SK-N-SH (cell line): Measurements from ENCODE around the gene TGIF1. TPM values are rescaled to one million over a fixed set of nuclear protein-coding genes. Genes with fewer than 3 reads are reported as not detected.

Experiments
- CTCF ChIA-PET: fragments of 300-600, 350-600 bp; formaldehyde crosslinking; extraction: SDS; loops from one replicate; lab custom pipeline; 2021; lab: Yijun Ruan, JAX
- POLR2A ChIA-PET: fragments of 350-600 bp; sonication (Branson Sonifier 250); formaldehyde crosslinking; extraction: SDS; loops from one replicate; lab custom pipeline; 2020; ENCODE audit warnings: antibody characterized with exemption, inconsistent platforms; lab: Yijun Ruan, JAX
- DNase-seq: peaks from one replicate; pipeline ENCODE4 v3.0.0; 2012
- H2AFZ ChIP-seq: fragments of 200-600 bp; sonication (generic); 2 replicates; pipeline ENCODE4 v1.8.1; 2016; ENCODE audit warnings: antibody characterized with exemption, mild to moderate bottlenecking, low read depth
- H3F3A ChIP-seq: fragments of 200-600 bp; sonication (generic); replicated peaks from 2 replicates; pipeline ENCODE3; 2016; ENCODE audit warnings: antibody characterized with exemption, mild to moderate bottlenecking; ENCODE audit not compliant: insufficient read depth
- H3K27ac ChIP-seq, 2 experiments: fragments of 200-500 bp in 1 of 2; fragments of 200-600 bp in 1 of 2; sonication (Bioruptor generic) in 1 of 2; sonication (generic), shearing (Covaris generic) in 1 of 2; 2 replicates each; pipeline versions ENCODE4 v1.5.1 to v1.6.1; 2014 to 2016; ENCODE audit warnings: low read depth in 2 of 2, inconsistent platforms in 1 of 2, low read length in 1 of 2, mild to moderate bottlenecking in 1 of 2, mixed read lengths in 1 of 2
- H3K27me3 ChIP-seq: fragments of 200-600 bp; sonication (generic), shearing (Covaris generic); 2 replicates; pipeline ENCODE4 v1.6.1; 2016; ENCODE audit warnings: mixed run types; ENCODE audit not compliant: insufficient read depth
- H3K36me3 ChIP-seq, 2 experiments: fragments of 200-500 bp in 1 of 2; fragments of 200-600 bp in 1 of 2; sonication (Bioruptor generic) in 1 of 2; sonication (generic) in 1 of 2; replicated peaks in 1 of 2; 2 replicates each; pipeline versions ENCODE3 to v1.5.1; 2014 to 2016; ENCODE audit warnings: low read length in 1 of 2, mild to moderate bottlenecking in 1 of 2; ENCODE audit not compliant: insufficient read depth in 2 of 2, control insufficient read depth in 1 of 2
- H3K4me1 ChIP-seq, 2 experiments: fragments of 200-500 bp in 1 of 2; fragments of 200-600 bp in 1 of 2; sonication (Bioruptor generic) in 1 of 2; sonication (generic), shearing (Covaris generic) in 1 of 2; 2 replicates each; pipeline versions ENCODE4 v1.5.1 to v1.6.1; 2014 to 2016; ENCODE audit warnings: low read depth in 1 of 2, low read length in 1 of 2, mixed run types in 1 of 2; ENCODE audit not compliant: insufficient read depth in 2 of 2, control insufficient read depth in 1 of 2
- H3K4me2 ChIP-seq: fragments of 200-600 bp; sonication (generic), shearing (Covaris generic); 2 replicates; pipeline ENCODE4 v1.6.1; 2017; ENCODE audit warnings: mixed run types
- H3K4me3 ChIP-seq, 2 experiments: fragments of 200-500 bp in 1 of 2; fragments of 200-600 bp in 1 of 2; sonication (Bioruptor generic) in 1 of 2; sonication (generic), shearing (Covaris generic) in 1 of 2; 2 replicates each; pipeline versions ENCODE4 v1.5.1 to v1.8.1; 2014 to 2016; ENCODE audit warnings: low read depth in 2 of 2, inconsistent platforms in 1 of 2, low read length in 1 of 2, mild to moderate bottlenecking in 1 of 2, mixed read lengths in 1 of 2, moderate library complexity in 1 of 2
- H3K79me2 ChIP-seq: fragments of 200-600 bp; sonication (generic); 2 replicates; pipeline ENCODE4 v1.8.1; 2017; ENCODE audit warnings: mild to moderate bottlenecking; ENCODE audit not compliant: insufficient read depth
- H3K9ac ChIP-seq: fragments of 200-600 bp; sonication (generic); 2 replicates; pipeline ENCODE4 v1.6.1; 2017; ENCODE audit warnings: mixed run types
- H3K9me2 ChIP-seq: fragments of 200-600 bp; sonication (generic); 2 replicates; pipeline ENCODE4 v1.6.1; 2017; ENCODE audit warnings: mixed run types
- H3K9me3 ChIP-seq: fragments of 200-600 bp; sonication (generic); 2 replicates; pipeline ENCODE4 v1.6.1; 2017; ENCODE audit warnings: mixed run types, mild to moderate bottlenecking, moderate library complexity
- H4K20me1 ChIP-seq: fragments of 200-600 bp; sonication (generic); 2 replicates; pipeline ENCODE4 v1.6.1; 2017; ENCODE audit warnings: mild to moderate bottlenecking, mixed run types; ENCODE audit not compliant: insufficient read depth
- CTCF ChIP-seq: fragments of 200-600 bp; sonication (generic); IDR thresholded peaks from 2 replicates; pipeline ENCODE4 v1.6.1; 2017; ENCODE audit warnings: antibody characterized with exemption, mild to moderate bottlenecking, moderate library complexity
- ELF1 ChIP-seq: IDR thresholded peaks from 2 replicates; pipeline ENCODE4 v1.4.0; 2012
- EP300 ChIP-seq, 2 experiments: IDR thresholded peaks; 2 replicates each; pipeline versions ENCODE4 v1.4.0 to v1.6.1; 2012; ENCODE audit warnings: borderline replicate concordance in 1 of 2, low read depth in 1 of 2, low read length in 1 of 2
- EZH2phosphoT487 ChIP-seq: fragments of 200-600 bp; sonication (generic); IDR thresholded peaks from 2 replicates; pipeline ENCODE4 v1.6.1; 2017; ENCODE audit warnings: low read depth, mixed run types, mild to moderate bottlenecking, antibody characterized with exemption, moderate library complexity, borderline replicate concordance
- FOSL2 ChIP-seq: IDR thresholded peaks from 2 replicates; pipeline ENCODE4 v1.4.0; 2012; ENCODE audit warnings: low read depth, mild to moderate bottlenecking, moderate library complexity, borderline replicate concordance
- FOXJ3 ChIP-seq: sonication (generic); formaldehyde crosslinking; IDR thresholded peaks from 2 replicates; pipeline ENCODE4 v1.5.1; 2020; ENCODE audit warnings: mild to moderate bottlenecking, missing genetic modification reagents
- NFIC ChIP-seq: IDR thresholded peaks from 2 replicates; pipeline ENCODE4 v1.4.0; 2012; ENCODE audit warnings: borderline replicate concordance
- REST ChIP-seq: IDR thresholded peaks from 2 replicates; pipeline ENCODE4 v1.6.1; 2012; ENCODE audit warnings: mild to moderate bottlenecking, low read depth, low read length, moderate library complexity
- RFX5 ChIP-seq: IDR thresholded peaks from 2 replicates; pipeline ENCODE4 v1.6.1; 2012; ENCODE audit warnings: mild to moderate bottlenecking, improper control_type of control experiment, low read length
- RXRA ChIP-seq: IDR thresholded peaks from 2 replicates; pipeline ENCODE4 v1.4.0; 2012; ENCODE audit warnings: low read depth, mild to moderate bottlenecking, borderline replicate concordance
- SMC3 ChIP-seq: IDR thresholded peaks from 2 replicates; pipeline ENCODE4 v1.6.1; 2012; ENCODE audit warnings: low read depth, low read length, improper control_type of control experiment
- USF2 ChIP-seq: fragments of 150-350 bp; IDR thresholded peaks from 2 replicates; pipeline ENCODE4 v1.6.1; 2017; ENCODE audit warnings: antibody characterized with exemption, low read length, low read depth, borderline replicate concordance
- ZBTB33 ChIP-seq: IDR thresholded peaks from 2 replicates; pipeline ENCODE4 v1.4.0; 2012; ENCODE audit warnings: low read depth, borderline replicate concordance
- WGBS: methylation state at CpG from one replicate; pipeline ENCODE4 v1.1.6; 2017; ENCODE audit warnings: low lambda C conversion rate; 5-methylcytosine and 5-hydroxymethylcytosine counted together
- polyA plus RNA-seq, 3 experiments: library from polyadenylated mRNA; depleted of rRNA; stranded (reverse); fragments of >200 nt; gene quantifications; 2 replicates each; pipeline ENCODE4 v1.2.3, GENCODE V29; 2012

TGIF1 gene
- polyA plus RNA-seq, 1 of the 3 experiments (the other 2 are of a cell fraction) = 113 TPM

- no peak overlapping the region for H2AFZ ChIP-seq
- H3K79me2 ChIP-seq = no peaks in the 10 kb centered on the region
- no peaks in the 10 kb centered on the region for H3K36me3 ChIP-seq
- no peaks in the 10 kb centered on the region for H3K9me3 ChIP-seq
- H3K9ac ChIP-seq = no peak overlapping the region
- no peaks in the 10 kb centered on the region for H3K27me3 ChIP-seq
- H3K4me3 ChIP-seq = no peak overlapping the region
- no peaks in the 10 kb centered on the region for H3F3A ChIP-seq
- no peaks in the 10 kb centered on the region for H4K20me1 ChIP-seq
- TF ChIP-seq ZBTB33 (no peak), FOSL2 (no peak), ELF1 (no peak), EP300 (IDR thresholded peaks at IDR 0.05; ENCODE audit: borderline replicate concordance in 1 of 2, low read depth in 1 of 2, low read length in 1 of 2) (no peak), EZH2phosphoT487 (no peak), CTCF (no peak), USF2 (no peak), NFIC (no peak), REST (no peak), RFX5 (no peak), RXRA (no peak), FOXJ3 (no peak), SMC3 (no peak)
- TF ChIP-seq, all 33 proteins: peak for 0
- no peak overlapping the region for H3K4me2 ChIP-seq
- DNase-seq = no peak
- ChIA-PET CTCF (interaction anchor here (1.2 kb wide), 1 partner anchor 13 kb away, joined by 5 read pairs; no protein-coding TSS in a partner anchor), POLR2A (no interaction called here)
- H3K27ac ChIP-seq = no peak overlapping the region
- no peaks in the 10 kb centered on the region for H3K9me2 ChIP-seq
- H3K4me1 ChIP-seq = no peaks in the 10 kb centered on the region
- 92% methylated on average over 3 of the region's 3 CpGs for WGBS
Observed at GRCh38 chr18:3425030-3425429, 24.9 kb upstream of the TGIF1 start.
